VCaP (cell line): ENCODE measurements around the gene SFXN5.

Experiments used
- H3K27ac ChIP-seq: fragments of 450-650 bp; 2 replicates; pipeline ENCODE4 v1.5.1; 2017
- TF ChIP-seq, protein P1 (sequence below): fragments of 450-650 bp; conservative IDR thresholded peaks from 2 replicates; pipeline ENCODE4 v1.5.1; 2017; ENCODE audit warnings: mild to moderate bottlenecking, moderate library complexity

The SFXN5 gene

GRCh38 chr2:73079636-73080035, 8.1 kb upstream of the SFXN5 start:
- TF ChIP-seq, protein P1, sequence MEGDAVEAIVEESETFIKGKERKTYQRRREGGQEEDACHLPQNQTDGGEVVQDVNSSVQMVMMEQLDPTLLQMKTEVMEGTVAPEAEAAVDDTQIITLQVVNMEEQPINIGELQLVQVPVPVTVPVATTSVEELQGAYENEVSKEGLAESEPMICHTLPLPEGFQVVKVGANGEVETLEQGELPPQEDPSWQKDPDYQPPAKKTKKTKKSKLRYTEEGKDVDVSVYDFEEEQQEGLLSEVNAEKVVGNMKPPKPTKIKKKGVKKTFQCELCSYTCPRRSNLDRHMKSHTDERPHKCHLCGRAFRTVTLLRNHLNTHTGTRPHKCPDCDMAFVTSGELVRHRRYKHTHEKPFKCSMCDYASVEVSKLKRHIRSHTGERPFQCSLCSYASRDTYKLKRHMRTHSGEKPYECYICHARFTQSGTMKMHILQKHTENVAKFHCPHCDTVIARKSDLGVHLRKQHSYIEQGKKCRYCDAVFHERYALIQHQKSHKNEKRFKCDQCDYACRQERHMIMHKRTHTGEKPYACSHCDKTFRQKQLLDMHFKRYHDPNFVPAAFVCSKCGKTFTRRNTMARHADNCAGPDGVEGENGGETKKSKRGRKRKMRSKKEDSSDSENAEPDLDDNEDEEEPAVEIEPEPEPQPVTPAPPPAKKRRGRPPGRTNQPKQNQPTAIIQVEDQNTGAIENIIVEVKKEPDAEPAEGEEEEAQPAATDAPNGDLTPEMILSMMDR = no peak
- H3K27ac ChIP-seq = no peak overlapping the region

- TF ChIP-seq, protein P1 = no peak
- H3K27ac ChIP-seq = no peak overlapping the region
Observed at GRCh38 chr2:73078457-73079411, 7.2 kb upstream of the SFXN5 start.

- TF ChIP-seq, protein P1 = no peak
- H3K27ac ChIP-seq = no peak overlapping the region
Observed at GRCh38 chr2:73077424-73077795, 5.9 kb upstream of the SFXN5 start.

- H3K27ac ChIP-seq = no peak overlapping the region
- TF ChIP-seq, protein P1 = no peak
Observed at GRCh38 chr2:73076701-73077423, 5.3 kb upstream of the SFXN5 start.

DNA sequence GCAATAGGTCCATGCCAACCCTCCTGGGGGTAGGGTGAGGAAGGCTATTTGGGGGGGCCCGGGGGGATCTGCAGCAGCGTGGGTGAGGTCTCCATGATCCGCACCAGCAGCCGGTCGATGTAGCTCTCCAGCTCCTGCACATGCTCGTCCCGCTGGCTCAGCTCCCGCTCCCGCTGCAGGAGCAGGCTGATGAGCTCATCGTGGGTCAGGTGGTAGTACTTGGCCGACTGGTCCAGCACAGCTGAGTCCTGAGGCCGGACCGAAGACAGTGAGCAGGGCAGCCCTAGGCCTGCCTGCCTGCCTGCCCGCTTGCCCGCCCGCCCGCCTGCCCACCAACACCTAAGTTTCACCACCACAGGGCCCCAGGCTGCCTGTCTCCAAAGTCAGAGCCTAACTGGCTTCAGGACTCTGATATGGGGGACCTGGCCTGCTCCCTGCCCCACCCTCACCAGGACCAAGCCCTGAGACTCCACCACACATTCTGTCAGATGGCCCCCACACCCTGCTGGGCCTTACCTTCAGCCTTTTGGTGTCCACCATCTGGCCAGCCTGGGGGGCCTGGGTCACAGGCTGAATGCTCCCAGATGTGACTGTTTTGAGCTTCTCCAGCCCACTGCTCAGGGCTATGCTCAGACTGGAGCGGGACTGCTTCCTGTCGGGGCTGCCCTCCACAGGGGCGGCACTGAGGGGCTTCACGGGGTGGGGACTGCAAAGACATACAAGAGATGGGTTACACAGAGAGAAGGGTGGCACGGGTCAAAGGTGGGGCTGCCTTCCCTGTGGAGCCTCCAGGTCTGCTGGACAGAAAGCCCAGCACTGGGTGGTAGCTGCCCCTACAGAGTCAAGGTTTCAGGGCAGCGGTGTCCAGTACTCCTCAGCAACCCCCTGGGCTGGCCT, 4.2 kb upstream of the SFXN5 start:
- no peak overlapping the region for H3K27ac ChIP-seq
- TF ChIP-seq, protein P1 = no peak

DNA sequence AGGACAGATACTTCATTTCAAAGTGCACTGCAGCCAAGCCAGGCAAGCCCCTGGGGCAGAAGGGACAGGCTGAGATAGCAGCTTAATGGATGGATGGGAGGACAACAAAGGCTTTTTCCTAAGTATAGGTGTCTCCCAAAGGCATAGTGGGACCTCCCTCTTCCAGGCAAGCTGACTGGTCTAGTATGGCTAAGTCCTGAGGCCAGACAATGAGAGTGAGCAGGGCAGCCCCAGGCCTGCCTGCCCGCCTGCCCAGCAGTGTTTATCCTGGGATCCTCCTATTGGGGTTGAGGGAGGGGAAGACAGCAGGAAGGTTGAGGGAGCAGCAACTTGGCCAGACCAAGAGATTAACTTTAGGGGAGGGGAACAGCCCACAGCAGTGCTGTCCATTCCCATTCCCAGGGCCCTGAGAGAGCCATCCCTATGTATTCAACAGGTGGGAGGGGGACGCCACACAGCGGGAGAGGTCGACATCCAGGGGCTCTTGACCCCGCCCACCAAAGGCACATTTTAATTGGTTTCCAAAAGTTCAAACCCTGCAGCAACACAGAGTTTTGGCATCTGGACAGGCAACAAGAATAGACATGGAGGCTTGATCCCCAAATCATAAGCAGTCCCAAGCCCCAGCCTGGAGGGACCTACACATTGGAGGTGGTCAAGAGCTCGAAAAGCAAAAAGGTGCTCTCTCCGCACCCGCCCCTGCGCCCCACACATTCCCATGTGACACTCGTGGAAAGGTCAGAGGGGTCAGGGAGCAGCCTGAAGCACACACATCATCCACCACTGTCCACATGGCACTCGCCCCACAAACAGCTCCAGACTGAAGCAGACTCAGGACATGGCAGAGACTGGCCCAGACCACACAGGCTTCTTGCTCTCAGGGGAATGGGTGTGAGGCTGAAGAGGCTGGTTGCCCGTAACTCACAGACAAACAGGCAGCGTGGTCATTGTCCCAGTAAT, 2.9 kb upstream of the SFXN5 start:
- TF ChIP-seq, protein P1 = no peak
- no peak overlapping the region for H3K27ac ChIP-seq
